Measurements from ENCODE around the gene GJC1.
"Not testable (repeated sequence)": the region's sequence is repeated elsewhere in the genome, so short reads cannot be mapped to it uniquely, and the experiment has no call there.

Gene GJC1

GRCh38 chr17:44758414-44759085 is 71.5 kb downstream of the GJC1 start, which contains the start of gene ADAM11:
Gene ADAM11, plus strand, starts transcription at chr17:44758988. Its CDS starts 212 bp downstream, at chr17:44759200.
- DNase-seq: no peak

- no peak for DNase-seq
Observed at GRCh38 chr17:44757918-44758413, 72.1 kb downstream of the GJC1 start.

- no peak for DNase-seq
Observed at GRCh38 chr17:44757045-44757917, 72.8 kb downstream of the GJC1 start.

GRCh38 chr17:44755180-44755579 is 74.9 kb downstream of the GJC1 start:
- DNase-seq: not testable (repeated sequence)

- no peak for DNase-seq
Observed at GRCh38 chr17:44754276-44754675, 75.8 kb downstream of the GJC1 start.

DNA sequence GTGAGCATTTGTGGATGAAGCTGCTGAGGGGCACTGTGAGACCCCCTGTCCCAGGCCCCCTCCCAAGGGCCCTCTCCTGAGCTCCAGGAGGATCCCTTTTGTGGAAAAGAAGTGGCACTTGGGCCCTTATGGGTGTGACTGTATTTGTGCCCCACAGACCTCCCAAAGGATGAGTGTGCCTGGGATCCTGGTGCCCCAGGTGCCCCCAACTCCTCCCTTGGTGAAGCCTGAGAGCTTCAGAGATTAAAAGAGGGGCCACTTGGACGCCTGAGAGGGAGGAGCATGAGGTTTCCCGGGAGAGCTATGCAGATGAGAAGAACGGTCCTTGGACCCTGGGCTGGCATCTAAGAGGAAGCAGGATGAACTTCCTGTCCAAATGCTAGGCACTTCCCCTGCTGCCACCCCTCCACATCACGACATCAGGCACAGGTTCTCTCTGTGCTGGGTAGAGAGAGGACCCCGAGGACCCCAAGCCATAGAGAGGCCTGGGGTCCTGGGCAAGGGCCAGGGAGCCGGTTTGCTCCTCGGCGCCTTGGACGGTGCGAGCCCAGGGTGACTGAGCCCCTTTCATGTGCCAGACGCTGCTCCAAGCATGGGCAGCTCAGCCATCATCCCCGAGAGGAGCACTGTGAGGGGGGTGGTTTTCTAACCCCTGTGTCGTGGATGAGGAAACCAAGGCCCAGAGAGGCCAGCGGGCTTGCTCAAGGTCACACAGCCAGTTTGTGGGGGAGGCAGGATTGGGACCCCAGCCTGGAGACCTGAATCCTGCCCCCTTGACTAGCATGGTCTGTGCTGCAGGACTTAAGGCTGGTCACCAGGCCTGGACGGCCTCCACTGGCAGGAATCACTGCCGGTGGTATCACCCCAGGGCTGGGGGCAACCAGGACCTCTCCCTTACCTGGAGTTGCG is 76.9 kb downstream of the GJC1 start:
- DNase-seq: no peak

- DNase-seq: no peak
Observed at GRCh38 chr17:44751806-44752205, 78.3 kb downstream of the GJC1 start.

DNA sequence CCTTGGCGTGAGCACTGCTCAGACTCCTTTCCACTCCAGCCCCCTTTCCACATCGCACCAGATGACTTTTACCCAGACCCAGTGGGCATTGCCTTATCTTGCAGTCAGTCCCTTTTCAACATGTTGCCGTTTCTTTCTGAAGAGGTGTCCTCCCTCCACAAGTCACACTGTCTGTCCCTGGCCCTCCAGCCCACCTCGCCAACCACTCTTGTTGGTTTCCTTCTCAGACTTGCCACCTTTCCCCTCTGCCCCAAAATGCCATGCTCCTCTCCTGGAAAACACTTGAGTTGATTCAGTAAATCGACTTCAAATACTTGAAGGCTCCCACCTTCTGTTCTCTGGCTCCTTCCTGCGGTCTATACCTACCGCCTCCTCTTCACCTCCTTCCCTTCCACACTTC is 78.8 kb downstream of the GJC1 start:
- no peak for DNase-seq

- DNase-seq: no peak
Observed at GRCh38 chr17:44749980-44750318, 80.1 kb downstream of the GJC1 start.

- no peak for DNase-seq
Observed at GRCh38 chr17:44749076-44749979, 80.8 kb downstream of the GJC1 start.
